Calu3 (cell line): ENCODE results near the gene AURKAIP1. TPM values are rescaled to one million over a fixed set of nuclear protein-coding genes. Genes with fewer than 3 reads are reported as not detected.
A peak's percentile ranks its signal among the peaks of the same experiment; 100 is the strongest.

Experiments
- BruUV-seq: library from RNA; stranded (reverse); fragments of 400-500 nt; replicated peaks from 2 replicates; lab custom pipeline; 2021; lab: Mats Ljungman, UMichigan
- CTCF ChIA-PET: fragments of 300-600 bp; sonication (Branson Sonifier 250); formaldehyde crosslinking; loops from one replicate; lab custom pipeline; 2022; ENCODE audit warnings: antibody characterized with exemption; lab: Charles Lee
- DNase-seq: peaks from one replicate; pipeline ENCODE4 v3.0.0; 2022
- H3K27ac Mint-ChIP-seq: one replicate; pipeline ENCODE4 v1.8.0; 2022; ENCODE audit warnings: mixed read lengths; ENCODE audit not compliant: unreplicated experiment
- H3K27me3 Mint-ChIP-seq: one replicate; pipeline ENCODE4 v1.8.0; 2022; ENCODE audit warnings: mixed read lengths; ENCODE audit not compliant: unreplicated experiment
- H3K36me3 Mint-ChIP-seq: one replicate; pipeline ENCODE4 v1.8.0; 2022; ENCODE audit warnings: mild to moderate bottlenecking, moderate library complexity, mixed read lengths; ENCODE audit not compliant: insufficient read depth, unreplicated experiment
- H3K4me1 Mint-ChIP-seq: one replicate; pipeline ENCODE4 v1.8.0; 2022; ENCODE audit warnings: mild to moderate bottlenecking, low read depth, mixed read lengths; ENCODE audit not compliant: unreplicated experiment
- H3K4me3 Mint-ChIP-seq: one replicate; pipeline ENCODE4 v1.8.0; 2022; ENCODE audit warnings: mild to moderate bottlenecking, low read depth, moderate library complexity, mixed read lengths; ENCODE audit not compliant: unreplicated experiment
- H3K9me3 Mint-ChIP-seq: one replicate; pipeline ENCODE4 v1.8.0; 2022; ENCODE audit warnings: low read depth, mixed read lengths; ENCODE audit not compliant: unreplicated experiment
- intact Hi-C: fragments of 100-400 bp; cut with micrococcal nuclease; formaldehyde crosslinking; loops from one replicate; pipeline ENCODE4 v1.10.0; 2022; ENCODE audit not compliant: unreplicated experiment
- total RNA-seq: library from RNA; stranded (reverse); gene quantifications from 2 replicates; pipeline ENCODE4 v1.2.3, GENCODE V29; 2022
- TF ChIP-seq, protein P1 (sequence below): fragments of 200-600 bp; IDR thresholded peaks from one replicate; pipeline ENCODE4 v1.8.0; 2022; ENCODE audit warnings: antibody characterized with exemption; ENCODE audit not compliant: unreplicated experiment

AURKAIP1 gene
- total RNA-seq, 1 experiment from 2014 or later, result 98.9 TPM

DNA sequence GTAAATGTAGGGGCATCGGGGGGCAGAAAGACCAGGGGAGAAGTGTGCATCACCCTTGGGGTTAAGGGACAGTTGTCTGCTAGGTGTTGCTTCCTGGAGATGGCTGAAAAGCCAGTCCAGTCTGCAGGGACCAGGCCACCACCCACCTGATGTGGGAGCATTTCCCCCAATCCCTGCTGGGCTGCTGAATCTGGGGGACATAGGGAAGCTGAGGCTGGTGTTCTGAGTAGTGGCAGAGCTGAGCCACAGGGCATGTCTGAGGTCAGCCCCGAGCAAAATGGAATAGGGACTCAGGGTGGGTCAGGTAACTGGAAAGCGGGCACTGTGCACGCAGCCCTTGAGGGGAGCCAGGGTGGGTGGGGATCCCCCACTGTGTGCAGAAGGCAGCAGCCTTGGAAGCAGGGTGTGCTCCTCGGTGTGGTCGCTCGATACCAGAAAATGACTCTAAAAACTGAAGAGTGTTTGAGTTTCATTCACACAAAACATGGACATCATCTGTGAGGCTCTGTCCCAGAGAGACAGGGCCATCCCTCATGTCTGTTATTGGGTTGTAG, 26.5 kb upstream of the AURKAIP1 start:
- no peak for DNase-seq
- Mint-ChIP-seq H3K36me3 (peaks cover 87% of the 10 kb centered on the region), H3K4me3 (peak overlapping the region; percentile 84), H3K9me3 (no peaks in the 10 kb centered on the region), H3K27me3 (no peaks in the 10 kb centered on the region), H3K4me1 (no peaks in the 10 kb centered on the region), H3K27ac (no peak overlapping the region)
- TF ChIP-seq, protein P1, sequence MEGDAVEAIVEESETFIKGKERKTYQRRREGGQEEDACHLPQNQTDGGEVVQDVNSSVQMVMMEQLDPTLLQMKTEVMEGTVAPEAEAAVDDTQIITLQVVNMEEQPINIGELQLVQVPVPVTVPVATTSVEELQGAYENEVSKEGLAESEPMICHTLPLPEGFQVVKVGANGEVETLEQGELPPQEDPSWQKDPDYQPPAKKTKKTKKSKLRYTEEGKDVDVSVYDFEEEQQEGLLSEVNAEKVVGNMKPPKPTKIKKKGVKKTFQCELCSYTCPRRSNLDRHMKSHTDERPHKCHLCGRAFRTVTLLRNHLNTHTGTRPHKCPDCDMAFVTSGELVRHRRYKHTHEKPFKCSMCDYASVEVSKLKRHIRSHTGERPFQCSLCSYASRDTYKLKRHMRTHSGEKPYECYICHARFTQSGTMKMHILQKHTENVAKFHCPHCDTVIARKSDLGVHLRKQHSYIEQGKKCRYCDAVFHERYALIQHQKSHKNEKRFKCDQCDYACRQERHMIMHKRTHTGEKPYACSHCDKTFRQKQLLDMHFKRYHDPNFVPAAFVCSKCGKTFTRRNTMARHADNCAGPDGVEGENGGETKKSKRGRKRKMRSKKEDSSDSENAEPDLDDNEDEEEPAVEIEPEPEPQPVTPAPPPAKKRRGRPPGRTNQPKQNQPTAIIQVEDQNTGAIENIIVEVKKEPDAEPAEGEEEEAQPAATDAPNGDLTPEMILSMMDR, result no peak
- CTCF ChIA-PET, result interaction anchor here (0.6 kb wide), 1 partner anchor 104 kb away, joined by 3 read pairs; no protein-coding TSS in a partner anchor
- no TSS peak for BruUV-seq
- intact Hi-C loops, result no loop called here

DNA sequence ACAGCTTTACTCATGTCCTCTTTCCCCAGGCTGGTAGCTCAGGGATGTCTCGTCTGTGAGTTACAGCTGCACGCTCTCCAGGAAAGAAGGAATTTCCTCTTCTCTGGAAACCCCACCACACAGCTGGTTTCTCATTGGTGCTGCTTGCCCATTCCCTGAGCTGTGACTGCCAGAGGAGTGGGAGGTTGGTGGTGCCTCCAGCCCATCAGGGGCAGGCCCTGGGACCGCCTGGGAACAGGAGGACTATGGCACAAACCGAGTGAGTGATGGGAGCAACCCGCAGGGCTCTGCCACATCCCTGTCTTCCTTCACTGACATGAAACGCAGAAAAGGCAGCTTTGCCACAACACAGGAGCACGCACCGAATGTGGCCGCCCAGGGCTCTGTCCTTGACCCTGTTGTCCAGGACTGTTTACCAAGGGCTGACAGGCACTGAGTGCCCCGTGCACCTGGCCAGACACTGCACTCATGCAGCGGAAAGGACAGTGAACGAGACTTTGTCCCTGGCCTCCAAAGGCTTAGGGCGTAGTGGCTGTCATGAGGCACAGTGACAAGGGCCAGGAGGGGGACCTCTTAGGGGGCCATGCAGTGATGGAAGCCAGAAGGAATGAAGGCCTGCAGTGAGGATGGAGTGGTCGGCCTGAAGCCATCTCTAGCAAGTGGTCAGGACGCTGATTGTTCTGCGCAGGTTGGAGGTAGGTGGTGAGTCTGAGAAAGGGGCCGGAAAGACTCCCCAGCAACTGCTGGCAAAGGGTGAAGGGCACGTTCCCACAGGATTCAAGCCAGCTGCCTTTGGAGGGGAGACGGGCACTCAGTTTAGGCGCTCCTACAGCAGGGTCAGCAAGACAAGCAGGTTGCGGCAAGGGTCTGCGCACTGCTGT, 25.8 kb upstream of the AURKAIP1 start:
- no peak for DNase-seq
- TSS peak; percentile 56 for BruUV-seq
- Mint-ChIP-seq H3K9me3 (no peaks in the 10 kb centered on the region), H3K4me1 (no peaks in the 10 kb centered on the region), H3K27me3 (no peaks in the 10 kb centered on the region), H3K36me3 (peaks cover 80% of the 10 kb centered on the region), H3K27ac (peak overlapping the region; percentile 90), H3K4me3 (peak overlapping the region; percentile 84)
- intact Hi-C loops, result no loop called here
- CTCF ChIA-PET, result no interaction called here
- TF ChIP-seq, protein P1, result no peak

DNA sequence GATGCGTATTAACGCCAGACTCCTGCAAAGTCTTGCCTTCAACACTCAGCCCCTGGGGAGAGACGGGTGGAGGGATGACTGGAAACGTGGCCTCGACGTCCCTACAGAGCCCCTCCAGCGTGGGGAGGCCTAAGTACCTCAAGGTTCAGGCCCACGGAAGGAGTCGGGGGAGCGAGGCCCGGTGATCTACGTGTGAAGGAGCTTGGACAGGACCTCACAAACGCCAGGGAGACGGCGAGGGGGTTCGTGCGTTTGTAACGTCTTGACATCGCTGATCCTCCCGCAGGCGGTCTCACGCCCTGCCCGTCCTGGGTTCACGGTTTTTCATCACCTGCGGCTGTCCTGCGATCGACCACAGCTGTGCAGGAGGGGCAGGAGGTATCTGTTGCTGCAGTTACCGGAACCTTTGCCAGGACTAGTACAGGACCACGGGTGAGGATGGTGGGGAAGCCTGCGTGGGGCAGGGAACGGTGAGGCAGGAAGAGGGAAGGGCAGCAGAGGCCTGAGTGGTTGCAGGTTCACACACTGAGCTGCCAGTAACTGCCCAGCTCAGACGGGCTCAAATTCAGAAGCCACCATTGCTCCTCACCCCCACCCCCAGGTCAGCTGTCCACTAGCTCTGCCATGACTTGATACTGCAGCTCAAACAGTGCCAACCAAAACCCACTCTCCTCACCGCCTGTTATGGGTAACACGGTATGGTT, 25.0 kb upstream of the AURKAIP1 start:
- H3K36me3 Mint-ChIP-seq, result peaks cover 81% of the 10 kb centered on the region
- DNase-seq, result no peak
- H3K4me3 Mint-ChIP-seq, result peak overlapping the region; percentile 84
- CTCF ChIA-PET, result no interaction called here
- TF ChIP-seq, protein P1, result no peak
- intact Hi-C loops, result no loop called here
- no peaks in the 10 kb centered on the region for H3K9me3 Mint-ChIP-seq
- H3K27ac Mint-ChIP-seq, result peak overlapping the region; percentile 90
- H3K27me3 Mint-ChIP-seq, result no peaks in the 10 kb centered on the region
- H3K4me1 Mint-ChIP-seq, result no peaks in the 10 kb centered on the region
- BruUV-seq, result no TSS peak

DNA sequence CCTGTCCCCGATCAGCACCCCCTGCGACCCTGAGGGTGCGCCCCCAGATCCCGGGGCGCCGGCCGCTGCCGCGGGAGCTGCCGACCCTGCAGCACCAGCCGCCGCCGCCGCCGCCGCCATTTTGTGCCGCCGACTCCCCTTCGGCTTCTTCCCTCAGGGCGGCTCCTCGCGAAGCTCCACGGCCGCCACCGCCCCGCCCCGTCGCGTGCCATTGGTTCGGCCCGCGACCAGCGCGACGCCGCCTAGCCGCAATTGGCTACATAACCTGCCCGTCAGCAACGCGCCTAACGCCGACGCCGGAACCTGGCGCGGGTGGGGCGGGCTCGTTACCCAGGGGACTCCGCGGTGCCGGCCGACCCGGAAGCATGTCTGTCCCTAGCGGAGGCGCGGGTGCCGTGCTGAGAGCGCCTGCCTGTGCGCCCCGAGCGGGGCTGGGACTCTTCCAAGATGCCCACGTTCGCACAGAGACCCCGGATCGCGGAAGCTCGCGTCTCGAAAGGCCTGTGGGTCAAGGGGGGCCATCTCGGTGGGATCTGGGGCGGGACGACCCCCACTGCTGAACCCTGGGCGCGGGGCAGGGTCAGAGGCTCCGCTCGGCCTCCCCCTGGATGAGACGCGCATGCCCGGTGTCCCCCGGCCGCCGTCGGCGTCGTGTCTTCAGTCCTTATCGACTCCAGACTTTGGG, 24.3 kb upstream of the AURKAIP1 start, which contains the start of gene CCNL2:
CCNL2 (minus strand) TSS at position 149 of the 685 bp plus-strand sequence; CDS start at position 120, 29 bp downstream.
- intact Hi-C loops, result no loop called here
- TF ChIP-seq, protein P1, result no peak
- H3K36me3 Mint-ChIP-seq, result peaks cover 82% of the 10 kb centered on the region
- H3K27me3 Mint-ChIP-seq, result no peaks in the 10 kb centered on the region
- BruUV-seq, result no TSS peak
- H3K4me1 Mint-ChIP-seq, result no peaks in the 10 kb centered on the region
- peak within 1 kb of the TSS; percentile 90 for H3K27ac Mint-ChIP-seq
- CTCF ChIA-PET, result interaction anchor here (0.6 to 1.2 kb wide), 6 partner anchors 24 to 484 kb away, joined by 3 to 8 read pairs (median 4); partner anchors contain the start of gene AURKAIP1
- peak; percentile 98 for DNase-seq
- no peaks in the 10 kb centered on the region for H3K9me3 Mint-ChIP-seq
- peak within 1 kb of the TSS; percentile 84 for H3K4me3 Mint-ChIP-seq
